Psoas muscle (tissue), 8 donors: Measurements from ENCODE around the gene GALNT15. TPM values are rescaled to one million over a fixed set of nuclear protein-coding genes. Genes with fewer than 3 reads are reported as not detected.

Experiments used
- ATAC-seq, 4 donors: fragments of 200-7000 bp; cut with Tn5 transposase; one replicate each; pipeline ENCODE4 v1.9.1; 2020; ENCODE audit warnings: moderate library complexity in 3 of 4, mild to moderate bottlenecking in 2 of 4
- DNase-seq, 2 donors: peaks; one replicate each; pipeline ENCODE4 v3.0.0-alpha.2; 2020
- H3K27ac ChIP-seq: fragments of 200-600 bp; one replicate; pipeline ENCODE4 v1.8.0; 2022
- H3K27me3 ChIP-seq, 3 donors: fragments of 200-600 bp in 1 of 3; one replicate each; pipeline versions ENCODE4 v1.6.1 to v1.8.0; 2013 to 2022; ENCODE audit warnings: low read length in 2 of 3, mild to moderate bottlenecking in 2 of 3, moderate library complexity in 1 of 3; ENCODE audit not compliant: insufficient read depth in 3 of 3
- H3K36me3 ChIP-seq, 2 donors: fragments of 200-600 bp in 1 of 2; one replicate each; pipeline versions ENCODE4 v1.6.1 to v1.8.0; 2013 to 2022; ENCODE audit warnings: low read depth in 1 of 2, mild to moderate bottlenecking in 1 of 2, moderate library complexity in 1 of 2; ENCODE audit not compliant: insufficient read depth in 1 of 2
- H3K4me1 ChIP-seq: fragments of 200-600 bp; one replicate; pipeline ENCODE4 v1.8.0; 2022
- H3K4me3 ChIP-seq: fragments of 200-600 bp; one replicate; pipeline ENCODE4 v1.8.0; 2022; ENCODE audit warnings: mild to moderate bottlenecking
- H3K9me3 ChIP-seq: fragments of 200-600 bp; one replicate; pipeline ENCODE4 v1.8.0; 2022
- WGBS, 3 donors: extraction: QIAGEN DNeasy Blood & Tissue Kit; methylation state at CpG; one replicate each; pipeline versions ENCODE4 v1.1.6 to v1.1.7; 2013; 5-methylcytosine and 5-hydroxymethylcytosine counted together
- intact Hi-C, 2 donors: fragments of 100-400 bp; cut with DNase I; formaldehyde crosslinking; loops; one replicate each; pipeline versions ENCODE4 v1.11.0 to v1.14.2; 2022
- polyA plus RNA-seq, 3 donors: library from polyadenylated mRNA; stranded (reverse); fragments of 200-250 nt; gene quantifications; one replicate each; pipeline ENCODE4 v1.2.3, GENCODE V29; 2013
- total RNA-seq, 4 donors: library from RNA; stranded (reverse); fragmentation: NEBNext Ultra II Directional in 2 of 4; extraction: Animal tissue kit (Norgen Biotek cat#: 25700) in 2 of 4; gene quantifications; one replicate each; pipeline versions ENCODE4 v1.2.1 to v1.2.4, GENCODE V29; 2021 to 2023
- TF ChIP-seq, protein P1 (sequence below): fragments of 200-600 bp; IDR thresholded peaks from one replicate; pipeline ENCODE4 v1.8.0; 2022; ENCODE audit warnings: antibody characterized with exemption
- donor health status: healthy with polysubstance abuse.
- donor health status: DM: no; HTN: no; CAD: no; lungs with moderate emphysema.
- donor health status: Bipolar disorder and iron deficiency.
- donor health status: healthy.
- donor health status: DM: yes; HTN: yes; CAD: no.
- donor health status: DM: no; HTN: no; CAD: no.
- donor health status: DM: no; HTN: no; CAD: no.
- donor health status: DM: yes; HTN: yes; CAD: no.

GALNT15 gene
- total and polyA plus RNA-seq, 7 donors, result 5.5 to 50.6 (median 25.8) TPM

DNA sequence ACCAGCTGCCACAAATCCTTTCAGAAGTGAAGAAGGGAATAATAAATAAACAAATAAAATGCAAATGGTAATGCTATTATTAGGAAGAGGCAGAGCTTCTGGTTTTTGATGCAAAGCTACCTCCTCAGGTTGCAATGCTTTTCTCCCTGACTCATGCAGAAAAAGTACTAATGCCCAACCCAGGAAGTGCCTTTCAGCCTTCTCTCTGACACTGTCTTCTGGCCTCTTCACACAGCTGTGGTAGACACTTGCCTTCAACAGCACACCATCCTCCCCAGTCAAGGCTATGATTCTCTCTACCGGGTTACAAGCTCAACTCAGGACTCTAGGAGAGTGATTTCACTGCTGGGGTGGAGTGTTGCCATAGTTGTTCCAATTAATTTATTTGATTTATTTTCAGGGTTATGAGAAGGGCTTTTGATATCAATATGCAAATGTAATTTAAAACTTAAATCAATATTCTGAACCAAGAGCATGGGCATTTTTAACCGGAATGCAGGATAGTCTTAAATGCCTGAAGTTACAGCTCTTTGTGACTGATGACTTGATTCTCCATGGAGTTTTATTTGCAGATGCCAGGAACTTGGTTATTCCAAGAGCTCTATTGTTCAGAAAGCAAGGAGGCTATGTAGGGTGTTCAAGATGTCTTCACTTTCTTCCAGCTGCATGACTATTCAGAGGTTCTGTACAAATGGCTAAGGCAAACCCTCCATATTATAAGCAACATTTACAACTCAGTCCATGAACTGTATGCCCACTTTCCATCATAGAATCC, 27.1 kb upstream of the GALNT15 start:
- TF ChIP-seq, protein P1, sequence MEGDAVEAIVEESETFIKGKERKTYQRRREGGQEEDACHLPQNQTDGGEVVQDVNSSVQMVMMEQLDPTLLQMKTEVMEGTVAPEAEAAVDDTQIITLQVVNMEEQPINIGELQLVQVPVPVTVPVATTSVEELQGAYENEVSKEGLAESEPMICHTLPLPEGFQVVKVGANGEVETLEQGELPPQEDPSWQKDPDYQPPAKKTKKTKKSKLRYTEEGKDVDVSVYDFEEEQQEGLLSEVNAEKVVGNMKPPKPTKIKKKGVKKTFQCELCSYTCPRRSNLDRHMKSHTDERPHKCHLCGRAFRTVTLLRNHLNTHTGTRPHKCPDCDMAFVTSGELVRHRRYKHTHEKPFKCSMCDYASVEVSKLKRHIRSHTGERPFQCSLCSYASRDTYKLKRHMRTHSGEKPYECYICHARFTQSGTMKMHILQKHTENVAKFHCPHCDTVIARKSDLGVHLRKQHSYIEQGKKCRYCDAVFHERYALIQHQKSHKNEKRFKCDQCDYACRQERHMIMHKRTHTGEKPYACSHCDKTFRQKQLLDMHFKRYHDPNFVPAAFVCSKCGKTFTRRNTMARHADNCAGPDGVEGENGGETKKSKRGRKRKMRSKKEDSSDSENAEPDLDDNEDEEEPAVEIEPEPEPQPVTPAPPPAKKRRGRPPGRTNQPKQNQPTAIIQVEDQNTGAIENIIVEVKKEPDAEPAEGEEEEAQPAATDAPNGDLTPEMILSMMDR, result no peak
- intact Hi-C loops, result no loop called here
- DNase-seq, result no peak
- Histone ChIP-seq H3K27me3 (no peaks in the 10 kb centered on the region), H3K4me3 (no peak overlapping the region), H3K27ac (peak overlapping the region; percentile 75), H3K9me3 (peaks cover 3% of the 10 kb centered on the region), H3K4me1 (peaks cover 43% of the 10 kb centered on the region), H3K36me3 (no peaks in the 10 kb centered on the region)
- WGBS, 3 donors, result 62 to 79% (median 66%) methylated on average over 2 of the region's 2 CpGs
- ATAC-seq, result peak in 3 of 4 donors; percentile 21 to 57 (median 29)

DNA sequence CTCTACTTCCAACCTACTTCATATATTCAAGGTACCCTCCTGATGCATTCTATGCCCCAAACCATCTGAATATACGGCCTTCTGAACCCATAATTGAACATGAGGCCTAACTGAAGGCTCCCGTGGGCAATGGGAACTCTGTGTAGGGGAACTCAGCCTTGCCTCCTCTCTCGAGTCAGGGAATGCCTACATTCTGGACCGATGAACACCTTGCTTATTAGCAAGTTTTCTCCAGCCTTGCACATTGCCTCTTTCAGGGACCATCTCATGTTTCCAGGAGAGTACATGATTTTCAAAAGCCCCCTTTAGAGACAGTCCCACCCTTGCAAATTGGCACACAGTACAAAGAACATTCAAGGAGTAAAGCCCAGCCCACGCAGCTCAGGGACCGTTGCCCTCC, 26.3 kb upstream of the GALNT15 start:
- no peak for ATAC-seq
- Histone ChIP-seq H3K4me1 (peaks cover 43% of the 10 kb centered on the region), H3K27me3 (no peaks in the 10 kb centered on the region), H3K36me3 (no peaks in the 10 kb centered on the region), H3K4me3 (no peak overlapping the region), H3K27ac (peak overlapping the region; percentile 75), H3K9me3 (no peaks in the 10 kb centered on the region)
- DNase-seq, result no peak
- TF ChIP-seq, protein P1, result no peak
- 73 to 80% (median 75%) methylated on average over 6 of the region's 6 CpGs for WGBS, 3 donors
- intact Hi-C loops, result no loop called here

DNA sequence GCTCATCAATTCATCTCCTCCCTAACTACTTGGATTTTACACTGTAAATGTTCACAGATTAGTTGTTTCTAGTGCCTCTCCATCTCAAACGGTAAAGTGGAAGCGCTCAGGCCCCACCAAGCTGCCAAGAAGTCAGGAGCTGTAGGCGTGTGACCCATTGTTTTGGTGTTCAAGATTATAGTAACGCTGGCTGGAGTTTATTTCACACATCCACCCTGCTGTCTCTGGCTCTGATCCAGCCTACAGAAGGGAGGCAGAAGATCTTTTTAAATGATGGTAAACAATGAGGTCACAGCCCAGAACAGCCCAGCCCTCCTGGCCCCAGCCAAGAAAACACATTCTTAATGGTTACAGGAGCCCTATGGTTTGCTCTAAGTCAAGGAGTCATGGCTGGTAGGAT, 25.7 kb upstream of the GALNT15 start:
- TF ChIP-seq, protein P1, result no peak
- Histone ChIP-seq H3K4me3 (no peak overlapping the region), H3K36me3 (no peaks in the 10 kb centered on the region), H3K27ac (peak overlapping the region; percentile 75), H3K9me3 (no peaks in the 10 kb centered on the region), H3K27me3 (no peaks in the 10 kb centered on the region), H3K4me1 (peaks cover 43% of the 10 kb centered on the region)
- DNase-seq (peak; percentile 69 to 80), ATAC-seq (peak; percentile 53 to 65 (median 60))
- 21 to 26% (median 22%) methylated on average over 4 of the region's 4 CpGs for WGBS, 3 donors
- intact Hi-C loops, result no loop called here

DNA sequence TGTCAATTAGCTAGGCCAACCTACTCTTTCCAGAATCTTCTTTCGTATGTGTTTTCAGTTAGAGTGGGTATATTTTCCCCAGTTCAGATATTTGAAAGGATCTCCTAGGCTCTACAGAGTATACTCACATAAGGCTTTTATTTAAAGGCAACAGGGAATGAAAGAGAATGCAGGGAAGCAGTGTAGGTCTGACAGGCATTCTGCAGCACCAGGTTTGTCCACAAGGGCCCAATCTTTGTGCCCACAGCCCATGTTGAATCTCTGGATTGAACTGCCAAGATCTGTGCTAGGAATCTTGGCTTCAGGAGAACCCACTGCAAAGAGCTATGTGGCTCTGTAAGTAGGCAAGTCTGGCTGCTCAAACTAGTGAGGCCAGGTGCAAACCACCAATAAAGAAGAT, 24.2 kb upstream of the GALNT15 start:
- Histone ChIP-seq H3K27ac (peak overlapping the region; percentile 78), H3K36me3 (no peaks in the 10 kb centered on the region), H3K4me3 (no peak overlapping the region), H3K27me3 (no peaks in the 10 kb centered on the region), H3K4me1 (peaks cover 43% of the 10 kb centered on the region), H3K9me3 (no peaks in the 10 kb centered on the region)
- DNase-seq, result no peak
- TF ChIP-seq, protein P1, result no peak
- peak in 1 of 4 donors; percentile 10 for ATAC-seq
- WGBS, 3 donors, result 91 to 100% (median 97%) methylated on average over 1 of the region's 1 CpG
- intact Hi-C loops, result loop anchor here in 1 of 2 donors (2.0 kb wide), 1 partner anchor 25 kb away; the partner anchor contains the start of gene GALNT15
